ENCODE measurements around the gene SLC6A17.
A peak's percentile ranks its signal among the peaks of the same experiment; 100 is the strongest.

Gene SLC6A17

DNA sequence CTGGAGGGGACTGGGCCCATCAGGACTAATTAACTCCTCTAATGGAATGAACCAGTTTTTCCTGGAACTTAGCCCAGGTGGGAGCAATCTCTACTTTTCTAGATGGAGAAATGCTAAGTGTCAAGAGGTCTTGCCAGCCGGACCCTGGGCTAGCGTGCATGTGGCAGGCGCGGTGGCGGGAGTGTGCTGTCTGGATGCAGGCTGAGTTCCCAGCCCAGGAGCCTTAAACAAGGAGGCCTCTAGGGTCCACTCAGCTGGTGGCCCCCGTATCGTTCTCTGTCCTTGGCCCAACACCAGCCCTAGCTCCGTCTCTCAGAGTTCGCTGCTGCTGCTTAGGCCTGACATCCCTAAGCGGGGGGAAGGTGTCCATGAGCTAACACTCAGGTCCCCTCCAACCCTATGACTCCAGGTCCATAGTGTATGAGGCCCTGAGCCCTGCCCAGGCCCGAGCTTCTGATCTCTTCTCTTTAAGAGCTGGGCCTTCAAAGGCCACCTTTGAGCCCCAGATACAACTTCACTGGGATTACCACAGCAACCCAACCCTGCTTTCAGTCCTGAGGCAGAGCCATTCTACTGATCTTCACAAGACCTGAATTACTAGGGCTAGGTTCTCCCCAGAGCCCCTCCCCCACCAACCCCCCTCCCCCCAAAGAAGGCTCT is 56.1 kb downstream of the SLC6A17 start:
- no peak overlapping the region for H3K4me2 ChIP-seq (ENCODE audit: low read length)
- no peak overlapping the region for H3K9ac ChIP-seq
- no peaks in the 10 kb centered on the region for H3K4me1 ChIP-seq
- no peaks in the 10 kb centered on the region for H3K9me3 ChIP-seq (ENCODE audit: control insufficient read depth, low read length)
- H3K27me3 ChIP-seq (ENCODE audit: control insufficient read depth, insufficient read depth, low read length), result no peaks in the 10 kb centered on the region
- no peak overlapping the region for H3K27ac ChIP-seq
- H2AFZ ChIP-seq, result no peak overlapping the region
- H3K79me2 ChIP-seq, result no peaks in the 10 kb centered on the region
- no peaks in the 10 kb centered on the region for H3K36me3 ChIP-seq (ENCODE audit: control insufficient read depth, insufficient read depth, low read length)
- TF ChIP-seq CTCF (IDR thresholded peaks at IDR 0.05), result no peak
- H3K4me3 ChIP-seq (ENCODE audit: low read depth, low read length), result no peak overlapping the region

DNA sequence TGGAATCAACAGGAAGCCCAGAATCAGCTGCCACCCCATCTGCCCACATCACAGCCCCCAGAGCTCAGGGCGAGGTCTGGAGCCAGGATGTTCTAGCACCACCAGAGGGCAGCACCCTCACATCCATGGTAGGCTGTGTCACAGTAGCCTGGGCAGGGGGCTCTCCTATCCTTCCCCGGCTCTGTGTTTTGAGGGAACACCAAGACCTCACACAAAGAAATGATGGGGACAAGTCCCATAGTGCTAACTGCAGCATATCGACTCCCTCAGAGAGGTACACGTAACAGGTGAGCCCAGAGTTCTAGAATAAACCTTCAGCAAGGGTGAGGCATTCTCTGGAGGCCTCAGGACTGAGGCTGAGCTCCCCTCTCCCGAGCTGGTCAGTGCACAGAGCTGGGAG is 57.5 kb downstream of the SLC6A17 start:
- Histone ChIP-seq H3K4me2 (ENCODE audit: low read length) (no peak overlapping the region), H3K79me2 (no peaks in the 10 kb centered on the region), H3K27me3 (ENCODE audit: control insufficient read depth, insufficient read depth, low read length) (no peaks in the 10 kb centered on the region), H3K4me1 (no peaks in the 10 kb centered on the region), H3K4me3 (ENCODE audit: low read depth, low read length) (no peak overlapping the region), H2AFZ (no peak overlapping the region), H3K9ac (no peak overlapping the region), H3K9me3 (ENCODE audit: control insufficient read depth, low read length) (no peaks in the 10 kb centered on the region), H3K27ac (no peak overlapping the region), H3K36me3 (ENCODE audit: control insufficient read depth, insufficient read depth, low read length) (no peaks in the 10 kb centered on the region)
- TF ChIP-seq CTCF (IDR thresholded peaks at IDR 0.05), result peak; percentile 73

- Histone ChIP-seq H3K9ac (no peak overlapping the region), H3K27me3 (ENCODE audit: control insufficient read depth, insufficient read depth, low read length) (no peaks in the 10 kb centered on the region)
Measured at GRCh38 chr1:110208916-110209645, 58.8 kb downstream of the SLC6A17 start.

DNA sequence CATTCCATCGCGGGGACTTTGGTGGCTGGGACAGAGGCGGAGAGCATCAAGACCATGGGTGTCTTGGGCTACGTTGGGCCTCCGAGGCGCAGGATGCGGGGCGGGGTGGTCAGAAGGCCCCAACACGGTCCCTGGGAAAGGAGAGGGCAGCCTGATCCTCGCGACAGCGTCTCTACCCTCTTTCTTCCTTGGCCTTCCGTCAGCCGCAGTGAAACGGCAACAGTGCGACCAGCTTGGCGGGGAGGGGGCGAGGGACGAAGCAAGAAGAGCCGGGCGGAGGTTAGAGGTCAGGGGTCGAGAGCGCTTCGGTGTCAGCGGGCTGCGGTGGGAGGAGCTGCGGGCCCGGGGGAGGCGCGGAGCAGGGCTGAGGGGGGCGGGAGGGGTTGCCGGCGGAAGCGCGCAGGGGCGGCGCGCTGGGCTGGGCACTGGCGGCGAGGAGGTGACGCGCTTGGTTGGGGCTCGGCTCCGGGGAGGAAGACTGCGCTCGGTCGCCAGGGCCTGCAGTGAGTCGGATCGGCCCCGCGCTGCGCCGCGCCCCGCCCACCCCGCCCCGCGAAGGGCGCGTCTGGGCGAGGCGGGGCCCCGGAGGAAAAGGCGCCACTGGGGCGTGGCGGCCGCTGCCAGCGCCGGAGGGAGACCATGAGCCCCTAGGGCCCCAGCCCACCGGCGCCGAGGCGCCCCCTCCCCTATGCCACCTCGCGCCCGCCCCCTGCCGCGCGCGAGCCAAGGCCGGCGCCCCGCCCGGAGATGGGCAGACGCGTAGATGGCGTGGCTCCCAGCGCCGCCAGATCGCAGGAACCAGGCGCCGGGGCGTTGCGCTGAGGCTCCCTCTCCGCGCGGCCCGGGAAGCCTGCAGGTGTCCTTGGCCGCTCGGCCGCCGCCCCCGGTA is 59.7 kb downstream of the SLC6A17 start, which contains the start of gene KCNC4:
Gene KCNC4 (plus strand): TSS at position 600 of the 889 bp plus-strand sequence. CDS start 1,186 bp downstream, outside the sequence.
- H3K27ac ChIP-seq, result peak within 1 kb of the TSS; percentile 89
- H3K4me2 ChIP-seq (ENCODE audit: low read length), result peak within 1 kb of the TSS; percentile 82
- no peaks in the 10 kb centered on the region for H3K9me3 ChIP-seq (ENCODE audit: control insufficient read depth, low read length)
- peaks cover 6% of the 10 kb centered on the region for H3K4me1 ChIP-seq
- no peaks in the 10 kb centered on the region for H3K79me2 ChIP-seq
- no peaks in the 10 kb centered on the region for H3K27me3 ChIP-seq (ENCODE audit: control insufficient read depth, insufficient read depth, low read length)
- peak within 1 kb of the TSS; percentile 56 for H3K4me3 ChIP-seq (ENCODE audit: low read depth, low read length)
- H3K36me3 ChIP-seq (ENCODE audit: control insufficient read depth, insufficient read depth, low read length), result no peaks in the 10 kb centered on the region
- peak within 1 kb of the TSS; percentile 77 for H2AFZ ChIP-seq
- TF ChIP-seq CTCF (IDR thresholded peaks at IDR 0.05), result no peak
- H3K9ac ChIP-seq, result no peak within 1 kb of the TSS

More at GRCh38 chr1:110208916-110209645, 58.8 kb downstream of the SLC6A17 start:
- peak overlapping the region; percentile 82 for H3K4me2 ChIP-seq (ENCODE audit: low read length)
- peak overlapping the region; percentile 52 for H3K4me3 ChIP-seq (ENCODE audit: low read depth, low read length)
- no peaks in the 10 kb centered on the region for H3K9me3 ChIP-seq (ENCODE audit: control insufficient read depth, low read length)
- no peak for TF ChIP-seq CTCF (IDR thresholded peaks at IDR 0.05)
- peak overlapping the region; percentile 89 for H3K27ac ChIP-seq
- peak overlapping the region; percentile 77 for H2AFZ ChIP-seq
- no peaks in the 10 kb centered on the region for H3K36me3 ChIP-seq (ENCODE audit: control insufficient read depth, insufficient read depth, low read length)
- H3K4me1 ChIP-seq, result peaks cover 2% of the 10 kb centered on the region
- H3K79me2 ChIP-seq, result no peaks in the 10 kb centered on the region
